ENCODE data around the gene CCDC182. TPM values are rescaled to one million over a fixed set of nuclear protein-coding genes. Genes with fewer than 3 reads are reported as not detected.

The CCDC182 gene
- total and polyA plus RNA-seq, 2 donors, result 0.05 TPM; not detected in 1

GRCh38 chr17:57701124-57701523 lies 44.0 kb downstream of the CCDC182 start:
- H3K27ac ChIP-seq (ENCODE audit: low read depth in 1 of 2, low read length in 1 of 2), result no peak overlapping the region
- H3K36me3 ChIP-seq (ENCODE audit: control insufficient read depth in 2 of 2, insufficient read depth in 2 of 2, low read length in 1 of 2), result no peaks in the 10 kb centered on the region
- peaks cover 0 to 6% of the 10 kb centered on the region in 2 donors for H3K4me1 ChIP-seq (ENCODE audit: control insufficient read depth in 2 of 2, insufficient read depth in 2 of 2, low read length in 2 of 2)
- 99% methylated on average over 5 of the region's 5 CpGs for WGBS
- DNase-seq (ENCODE audit: low read depth in 6 of 9, low spot score in 9 of 9), result no peak
- no peaks in the 10 kb centered on the region for H3K27me3 ChIP-seq (ENCODE audit: control insufficient read depth in 2 of 2, insufficient read depth in 1 of 2, low read length in 1 of 2)
- H3K9me3 ChIP-seq (ENCODE audit: control insufficient read depth in 2 of 2, insufficient read depth in 1 of 2, low read length in 1 of 2), result peaks cover 0 to under 1% of the 10 kb centered on the region in 2 donors
- no peak overlapping the region for H3K4me3 ChIP-seq (ENCODE audit: low read length in 2 of 2)

- WGBS, result 89% methylated on average over 9 of the region's 9 CpGs
- DNase-seq (ENCODE audit: low read depth in 6 of 9, low spot score in 9 of 9), result no peak
- no peaks in the 10 kb centered on the region for H3K27me3 ChIP-seq (ENCODE audit: control insufficient read depth in 2 of 2, insufficient read depth in 1 of 2, low read length in 1 of 2)
Observed at GRCh38 chr17:57699751-57700219, 45.3 kb downstream of the CCDC182 start.

GRCh38 chr17:57697891-57698711 lies 47.0 kb downstream of the CCDC182 start:
- H3K27me3 ChIP-seq (ENCODE audit: control insufficient read depth in 2 of 2, insufficient read depth in 1 of 2, low read length in 1 of 2), result no peaks in the 10 kb centered on the region
- 91% methylated on average over 12 of the region's 12 CpGs for WGBS

More at GRCh38 chr17:57699751-57700219, 45.3 kb downstream of the CCDC182 start:
- Histone ChIP-seq H3K4me1 (ENCODE audit: control insufficient read depth in 2 of 2, insufficient read depth in 2 of 2, low read length in 2 of 2) (peaks cover 0 to 6% of the 10 kb centered on the region in 2 donors), H3K4me3 (ENCODE audit: low read length in 2 of 2) (no peak overlapping the region), H3K9me3 (ENCODE audit: control insufficient read depth in 2 of 2, insufficient read depth in 1 of 2, low read length in 1 of 2) (peaks cover 0 to 8% of the 10 kb centered on the region in 2 donors), H3K27ac (ENCODE audit: low read depth in 1 of 2, low read length in 1 of 2) (no peak overlapping the region), H3K36me3 (ENCODE audit: control insufficient read depth in 2 of 2, insufficient read depth in 2 of 2, low read length in 1 of 2) (no peaks in the 10 kb centered on the region)

DNA sequence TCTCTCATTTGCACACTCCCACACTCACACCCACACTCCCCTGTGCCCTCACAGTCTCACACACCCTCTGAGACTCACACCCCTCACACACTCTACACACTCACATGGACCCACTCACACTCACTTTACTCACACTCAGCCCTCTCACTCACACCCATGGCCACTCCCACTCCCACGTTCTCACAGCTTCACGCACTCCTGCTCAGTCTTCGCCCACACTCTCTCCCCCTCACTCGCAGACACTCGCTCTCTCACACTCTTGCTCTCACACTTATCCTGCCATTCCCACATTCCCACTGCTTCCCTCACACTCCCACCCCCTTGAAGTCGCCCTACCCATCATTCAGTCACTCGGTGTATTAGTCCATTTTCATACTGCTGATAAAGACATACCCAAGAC lies 47.9 kb downstream of the CCDC182 start:
- peaks cover 0 to 11% of the 10 kb centered on the region in 2 donors for H3K4me1 ChIP-seq (ENCODE audit: control insufficient read depth in 2 of 2, insufficient read depth in 2 of 2, low read length in 2 of 2)
- H3K27me3 ChIP-seq (ENCODE audit: control insufficient read depth in 2 of 2, insufficient read depth in 1 of 2, low read length in 1 of 2), result no peaks in the 10 kb centered on the region
- peaks cover 0 to 11% of the 10 kb centered on the region in 2 donors for H3K9me3 ChIP-seq (ENCODE audit: control insufficient read depth in 2 of 2, insufficient read depth in 1 of 2, low read length in 1 of 2)
- 98% methylated on average over 7 of the region's 7 CpGs for WGBS
- no peak overlapping the region for H3K27ac ChIP-seq (ENCODE audit: low read depth in 1 of 2, low read length in 1 of 2)
- no peak overlapping the region for H3K4me3 ChIP-seq (ENCODE audit: low read length in 2 of 2)
- no peaks in the 10 kb centered on the region for H3K36me3 ChIP-seq (ENCODE audit: control insufficient read depth in 2 of 2, insufficient read depth in 2 of 2, low read length in 1 of 2)
- DNase-seq (ENCODE audit: low read depth in 6 of 9, low spot score in 9 of 9), result no peak

More at GRCh38 chr17:57697891-57698711, 47.0 kb downstream of the CCDC182 start:
- peaks cover 0 to 10% of the 10 kb centered on the region in 2 donors for H3K9me3 ChIP-seq (ENCODE audit: control insufficient read depth in 2 of 2, insufficient read depth in 1 of 2, low read length in 1 of 2)
- H3K4me3 ChIP-seq (ENCODE audit: low read length in 2 of 2), result no peak overlapping the region
- H3K4me1 ChIP-seq (ENCODE audit: control insufficient read depth in 2 of 2, insufficient read depth in 2 of 2, low read length in 2 of 2), result peaks cover 0 to 10% of the 10 kb centered on the region in 2 donors
- DNase-seq (ENCODE audit: low read depth in 6 of 9, low spot score in 9 of 9), result no peak
- no peaks in the 10 kb centered on the region for H3K36me3 ChIP-seq (ENCODE audit: control insufficient read depth in 2 of 2, insufficient read depth in 2 of 2, low read length in 1 of 2)
- no peak overlapping the region for H3K27ac ChIP-seq (ENCODE audit: low read depth in 1 of 2, low read length in 1 of 2)

- no peak overlapping the region for H3K4me3 ChIP-seq (ENCODE audit: low read length in 2 of 2)
- H3K9me3 ChIP-seq (ENCODE audit: control insufficient read depth in 2 of 2, insufficient read depth in 1 of 2, low read length in 1 of 2), result peaks cover 0 to 11% of the 10 kb centered on the region in 2 donors
- 89% methylated on average over 3 of the region's 3 CpGs for WGBS
- no peaks in the 10 kb centered on the region for H3K27me3 ChIP-seq (ENCODE audit: control insufficient read depth in 2 of 2, insufficient read depth in 1 of 2, low read length in 1 of 2)
- H3K27ac ChIP-seq (ENCODE audit: low read depth in 1 of 2, low read length in 1 of 2), result no peak overlapping the region
- H3K4me1 ChIP-seq (ENCODE audit: control insufficient read depth in 2 of 2, insufficient read depth in 2 of 2, low read length in 2 of 2), result peaks cover 0 to 11% of the 10 kb centered on the region in 2 donors
- no peak for DNase-seq (ENCODE audit: low read depth in 6 of 9, low spot score in 9 of 9)
- H3K36me3 ChIP-seq (ENCODE audit: control insufficient read depth in 2 of 2, insufficient read depth in 2 of 2, low read length in 1 of 2), result no peaks in the 10 kb centered on the region
Observed at GRCh38 chr17:57696050-57696449, 49.0 kb downstream of the CCDC182 start.

Other genes with a start within 250 kb of the CCDC182 start
- gene MRPS23, start 104.7 kb upstream of the CCDC182 start, total RNA-seq, result 50.8 TPM
- 22.7 TPM for gene MRPS23, start 104.7 kb upstream of the CCDC182 start, polyA plus RNA-seq
- gene CUEDC1, start 210.1 kb upstream of the CCDC182 start, total RNA-seq, result 3.1 TPM
- 19.3 TPM for gene CUEDC1, start 210.1 kb upstream of the CCDC182 start, polyA plus RNA-seq
- 39.7 TPM for gene VEZF1, start 243.0 kb upstream of the CCDC182 start, total RNA-seq
- gene VEZF1, start 243.0 kb upstream of the CCDC182 start, polyA plus RNA-seq, result 31.8 TPM

Data from thymus (tissue), 11 donors.